ENCODE results near the gene SMAD2. TPM values are rescaled to one million over a fixed set of nuclear protein-coding genes. Genes with fewer than 3 reads are reported as not detected.

SMAD2 gene
- total RNA-seq = 10 to 100 TPM; 28.9 to 31.3 TPM
- polyA plus RNA-seq = 10 to 100 TPM; 11.8 to 16.6 TPM

DNA sequence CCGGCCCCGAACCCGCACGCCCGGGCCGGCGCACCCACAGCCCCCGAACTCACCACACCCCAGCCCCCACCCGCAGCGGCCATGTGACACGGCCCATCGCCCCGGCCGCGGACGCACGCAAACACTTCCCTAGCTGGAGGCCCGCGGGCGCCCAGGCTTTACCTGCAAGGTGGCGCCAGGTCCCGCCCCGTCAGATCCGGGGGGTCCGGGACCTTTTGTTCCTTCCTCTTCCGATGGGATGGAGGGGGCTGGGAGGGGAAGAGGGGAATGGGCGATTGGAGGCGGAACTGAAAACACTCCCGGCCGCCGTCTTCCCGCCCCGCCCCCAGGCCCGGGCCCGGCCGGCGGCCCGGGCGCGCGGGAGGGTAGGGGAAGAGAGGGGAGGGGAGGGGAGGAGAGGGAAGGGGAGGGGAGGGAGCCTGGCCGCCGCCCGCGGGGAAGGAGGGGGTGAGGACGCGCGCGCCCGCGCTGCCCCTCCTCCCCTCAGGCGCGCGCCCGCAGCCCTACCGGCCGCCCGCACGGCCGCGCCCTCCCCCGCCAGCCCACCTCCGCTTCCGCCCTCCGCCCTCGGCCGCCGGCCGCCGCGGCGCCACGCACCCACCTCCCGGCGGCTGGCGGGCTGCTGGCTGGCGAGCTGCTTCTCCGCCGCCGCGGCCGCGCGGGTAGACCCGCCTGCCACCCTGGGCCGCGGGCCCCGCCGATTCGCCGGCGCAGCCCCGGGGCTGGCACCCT, at the start of gene SMAD2:
SMAD2 (minus strand) TSS at position 461 of the 732 bp plus-strand sequence. CDS start 33,903 bp downstream, outside the sequence.
- WGBS = under 1% methylated on average over 80 of the region's 93 CpGs

DNA sequence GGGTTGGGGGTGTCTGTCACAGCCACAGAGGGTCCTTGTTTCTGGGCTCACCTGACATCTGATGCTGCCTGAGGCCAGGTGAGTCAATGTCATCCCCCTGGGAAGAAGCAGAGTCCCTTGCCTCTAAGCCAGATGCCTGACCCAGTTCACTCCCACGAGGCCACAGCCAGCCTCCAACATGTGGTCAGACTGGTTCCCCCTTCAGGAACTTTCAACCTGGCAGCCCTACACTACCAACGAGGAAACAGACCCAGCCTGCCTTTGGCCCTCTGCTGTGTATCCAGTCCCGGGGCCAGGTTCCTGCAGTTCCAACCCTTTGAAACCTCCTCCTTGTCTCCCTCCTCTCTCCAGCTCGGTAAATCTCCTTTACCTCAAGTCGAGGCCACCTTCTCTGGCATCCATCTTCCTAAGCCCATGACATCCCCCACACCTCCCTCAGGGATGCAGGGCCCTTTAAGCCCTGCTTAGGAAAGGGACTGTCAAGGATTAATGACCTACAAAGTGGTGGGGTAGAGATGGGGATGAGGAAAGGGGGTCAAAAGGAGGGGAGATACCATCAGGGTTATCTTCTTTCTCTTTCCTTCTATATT, 49.2 kb upstream of the SMAD2 start:
- Histone ChIP-seq H3K27me3 (ENCODE audit: control insufficient read depth in 4 of 4, insufficient read depth in 4 of 4, low read length in 3 of 4) (no peaks in the 10 kb centered on the region), H3K4me1 (ENCODE audit: control insufficient read depth in 4 of 4, insufficient read depth in 4 of 4, low read length in 3 of 4) (no peaks in the 10 kb centered on the region), H3K9me3 (ENCODE audit: control insufficient read depth in 4 of 4, low read length in 3 of 4) (no peaks in the 10 kb centered on the region), H3K9ac (ENCODE audit: low read depth in 1 of 2, low read length in 2 of 2) (no peak overlapping the region), H3K27ac (ENCODE audit: low read depth in 1 of 2, low read length in 2 of 2) (no peak overlapping the region), H3K4me3 (ENCODE audit: low read depth in 1 of 3, low read length in 3 of 3) (no peak overlapping the region), H3K36me3 (ENCODE audit: control insufficient read depth in 4 of 4, insufficient read depth in 3 of 4, low read depth in 1 of 4, low read length in 3 of 4) (no peaks in the 10 kb centered on the region)
- WGBS = 45% methylated on average over 5 of the region's 5 CpGs
- DNase-seq (ENCODE audit: low spot score) = no peak
- TF ChIP-seq FOXA1 (IDR thresholded peaks at IDR 0.05) = no peak
- no peak for TF ChIP-seq HNF4A (conservative IDR thresholded peaks at IDR 0.05)
- TF ChIP-seq, protein P1, sequence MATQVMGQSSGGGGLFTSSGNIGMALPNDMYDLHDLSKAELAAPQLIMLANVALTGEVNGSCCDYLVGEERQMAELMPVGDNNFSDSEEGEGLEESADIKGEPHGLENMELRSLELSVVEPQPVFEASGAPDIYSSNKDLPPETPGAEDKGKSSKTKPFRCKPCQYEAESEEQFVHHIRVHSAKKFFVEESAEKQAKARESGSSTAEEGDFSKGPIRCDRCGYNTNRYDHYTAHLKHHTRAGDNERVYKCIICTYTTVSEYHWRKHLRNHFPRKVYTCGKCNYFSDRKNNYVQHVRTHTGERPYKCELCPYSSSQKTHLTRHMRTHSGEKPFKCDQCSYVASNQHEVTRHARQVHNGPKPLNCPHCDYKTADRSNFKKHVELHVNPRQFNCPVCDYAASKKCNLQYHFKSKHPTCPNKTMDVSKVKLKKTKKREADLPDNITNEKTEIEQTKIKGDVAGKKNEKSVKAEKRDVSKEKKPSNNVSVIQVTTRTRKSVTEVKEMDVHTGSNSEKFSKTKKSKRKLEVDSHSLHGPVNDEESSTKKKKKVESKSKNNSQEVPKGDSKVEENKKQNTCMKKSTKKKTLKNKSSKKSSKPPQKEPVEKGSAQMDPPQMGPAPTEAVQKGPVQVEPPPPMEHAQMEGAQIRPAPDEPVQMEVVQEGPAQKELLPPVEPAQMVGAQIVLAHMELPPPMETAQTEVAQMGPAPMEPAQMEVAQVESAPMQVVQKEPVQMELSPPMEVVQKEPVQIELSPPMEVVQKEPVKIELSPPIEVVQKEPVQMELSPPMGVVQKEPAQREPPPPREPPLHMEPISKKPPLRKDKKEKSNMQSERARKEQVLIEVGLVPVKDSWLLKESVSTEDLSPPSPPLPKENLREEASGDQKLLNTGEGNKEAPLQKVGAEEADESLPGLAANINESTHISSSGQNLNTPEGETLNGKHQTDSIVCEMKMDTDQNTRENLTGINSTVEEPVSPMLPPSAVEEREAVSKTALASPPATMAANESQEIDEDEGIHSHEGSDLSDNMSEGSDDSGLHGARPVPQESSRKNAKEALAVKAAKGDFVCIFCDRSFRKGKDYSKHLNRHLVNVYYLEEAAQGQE (IDR thresholded peaks at IDR 0.05) = no peak
- no peak for TF ChIP-seq FOXA2 (IDR thresholded peaks at IDR 0.05)
- no peak for TF ChIP-seq NR2F2 (IDR thresholded peaks at IDR 0.05)
- no peak for TF ChIP-seq YY1 (IDR thresholded peaks at IDR 0.05)
- TF ChIP-seq TAF1 (conservative IDR thresholded peaks at IDR 0.05) = no peak
- TF ChIP-seq, protein P2, sequence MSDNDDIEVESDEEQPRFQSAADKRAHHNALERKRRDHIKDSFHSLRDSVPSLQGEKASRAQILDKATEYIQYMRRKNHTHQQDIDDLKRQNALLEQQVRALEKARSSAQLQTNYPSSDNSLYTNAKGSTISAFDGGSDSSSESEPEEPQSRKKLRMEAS (IDR thresholded peaks at IDR 0.05) = no peak
- TF ChIP-seq, protein P3, sequence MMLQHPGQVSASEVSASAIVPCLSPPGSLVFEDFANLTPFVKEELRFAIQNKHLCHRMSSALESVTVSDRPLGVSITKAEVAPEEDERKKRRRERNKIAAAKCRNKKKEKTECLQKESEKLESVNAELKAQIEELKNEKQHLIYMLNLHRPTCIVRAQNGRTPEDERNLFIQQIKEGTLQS (IDR thresholded peaks at IDR 0.05) = no peak
- TF ChIP-seq, protein P4, sequence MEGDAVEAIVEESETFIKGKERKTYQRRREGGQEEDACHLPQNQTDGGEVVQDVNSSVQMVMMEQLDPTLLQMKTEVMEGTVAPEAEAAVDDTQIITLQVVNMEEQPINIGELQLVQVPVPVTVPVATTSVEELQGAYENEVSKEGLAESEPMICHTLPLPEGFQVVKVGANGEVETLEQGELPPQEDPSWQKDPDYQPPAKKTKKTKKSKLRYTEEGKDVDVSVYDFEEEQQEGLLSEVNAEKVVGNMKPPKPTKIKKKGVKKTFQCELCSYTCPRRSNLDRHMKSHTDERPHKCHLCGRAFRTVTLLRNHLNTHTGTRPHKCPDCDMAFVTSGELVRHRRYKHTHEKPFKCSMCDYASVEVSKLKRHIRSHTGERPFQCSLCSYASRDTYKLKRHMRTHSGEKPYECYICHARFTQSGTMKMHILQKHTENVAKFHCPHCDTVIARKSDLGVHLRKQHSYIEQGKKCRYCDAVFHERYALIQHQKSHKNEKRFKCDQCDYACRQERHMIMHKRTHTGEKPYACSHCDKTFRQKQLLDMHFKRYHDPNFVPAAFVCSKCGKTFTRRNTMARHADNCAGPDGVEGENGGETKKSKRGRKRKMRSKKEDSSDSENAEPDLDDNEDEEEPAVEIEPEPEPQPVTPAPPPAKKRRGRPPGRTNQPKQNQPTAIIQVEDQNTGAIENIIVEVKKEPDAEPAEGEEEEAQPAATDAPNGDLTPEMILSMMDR (IDR thresholded peaks at IDR 0.05; ENCODE audit: low read depth, low read length, missing input control) = no peak
- no peak for TF ChIP-seq JUND (IDR thresholded peaks at IDR 0.05)
- TF ChIP-seq, protein P5, sequence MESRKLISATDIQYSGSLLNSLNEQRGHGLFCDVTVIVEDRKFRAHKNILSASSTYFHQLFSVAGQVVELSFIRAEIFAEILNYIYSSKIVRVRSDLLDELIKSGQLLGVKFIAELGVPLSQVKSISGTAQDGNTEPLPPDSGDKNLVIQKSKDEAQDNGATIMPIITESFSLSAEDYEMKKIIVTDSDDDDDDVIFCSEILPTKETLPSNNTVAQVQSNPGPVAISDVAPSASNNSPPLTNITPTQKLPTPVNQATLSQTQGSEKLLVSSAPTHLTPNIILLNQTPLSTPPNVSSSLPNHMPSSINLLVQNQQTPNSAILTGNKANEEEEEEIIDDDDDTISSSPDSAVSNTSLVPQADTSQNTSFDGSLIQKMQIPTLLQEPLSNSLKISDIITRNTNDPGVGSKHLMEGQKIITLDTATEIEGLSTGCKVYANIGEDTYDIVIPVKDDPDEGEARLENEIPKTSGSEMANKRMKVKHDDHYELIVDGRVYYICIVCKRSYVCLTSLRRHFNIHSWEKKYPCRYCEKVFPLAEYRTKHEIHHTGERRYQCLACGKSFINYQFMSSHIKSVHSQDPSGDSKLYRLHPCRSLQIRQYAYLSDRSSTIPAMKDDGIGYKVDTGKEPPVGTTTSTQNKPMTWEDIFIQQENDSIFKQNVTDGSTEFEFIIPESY (IDR thresholded peaks at IDR 0.05) = no peak

More for the DNA sequence above, at the start of gene SMAD2:
- peak; percentile 79 for DNase-seq (ENCODE audit: low spot score)
- Histone ChIP-seq H3K27ac (ENCODE audit: low read depth in 1 of 2, low read length in 2 of 2) (peak within 1 kb of the TSS; percentile 90 to 94), H3K4me3 (ENCODE audit: low read depth in 1 of 3, low read length in 3 of 3) (peak within 1 kb of the TSS; percentile 89 to 99 (median 92)), H3K27me3 (ENCODE audit: control insufficient read depth in 4 of 4, insufficient read depth in 4 of 4, low read length in 3 of 4) (no peaks in the 10 kb centered on the region), H3K4me1 (ENCODE audit: control insufficient read depth in 4 of 4, insufficient read depth in 4 of 4, low read length in 3 of 4) (peaks cover 1 to 24% (median 13%) of the 10 kb centered on the region in 4 donors), H3K9me3 (ENCODE audit: control insufficient read depth in 4 of 4, low read length in 3 of 4) (no peaks in the 10 kb centered on the region), H3K36me3 (ENCODE audit: control insufficient read depth in 4 of 4, insufficient read depth in 3 of 4, low read depth in 1 of 4, low read length in 3 of 4) (no peaks in the 10 kb centered on the region), H3K9ac (ENCODE audit: low read depth in 1 of 2, low read length in 2 of 2) (peak within 1 kb of the TSS; percentile 73 to 78)
- TF ChIP-seq, protein P3 (IDR thresholded peaks at IDR 0.05) = no peak
- TF ChIP-seq, protein P4 (IDR thresholded peaks at IDR 0.05; ENCODE audit: low read depth, low read length, missing input control) = no peak
- no peak for TF ChIP-seq NR2F2 (IDR thresholded peaks at IDR 0.05)
- TF ChIP-seq FOXA1 (IDR thresholded peaks at IDR 0.05) = no peak
- TF ChIP-seq HNF4G (IDR thresholded peaks at IDR 0.05) = no peak
- TF ChIP-seq YY1 (IDR thresholded peaks at IDR 0.05) = peak; percentile 26

All from liver (tissue), 9 donors.